K562 (cell line): ENCODE measurements around the gene SERPIND1.

Experiments
- EZH2 ChIP-seq: IDR thresholded peaks from 2 replicates; pipeline ENCODE4 v1.6.1; 2012; ENCODE audit warnings: low read depth, mild to moderate bottlenecking, inconsistent platforms, low read length, borderline replicate concordance
- GABPA ChIP-seq: fragments of 200-800 bp; sonication (Bioruptor generic); conservative IDR thresholded peaks from 2 replicates; pipeline ENCODE4 v1.6.1; 2016; ENCODE audit warnings: low read depth, missing genetic modification characterization, missing compliant biosample characterization
- GTF2F1 ChIP-seq: IDR thresholded peaks from 2 replicates; pipeline ENCODE4 v1.6.1; 2011; ENCODE audit warnings: low read depth, low read length, improper control_type of control experiment
- HMG20B ChIP-seq: fragments of 250-450 bp; sonication (Bioruptor Pico); IDR thresholded peaks from 2 replicates; pipeline ENCODE4 v1.5.0; 2021; ENCODE audit warnings: mild to moderate bottlenecking
- JUN ChIP-seq, 2 experiments: sonication (generic) in 1 of 2; formaldehyde crosslinking in 1 of 2; IDR thresholded peaks; 2 replicates each; pipeline versions ENCODE4 v1.6.1 to v1.8.0; 2012 to 2022; ENCODE audit warnings: borderline replicate concordance in 2 of 2, mild to moderate bottlenecking in 2 of 2, improper control_type of control experiment in 1 of 2, low read depth in 1 of 2, low read length in 1 of 2, missing genetic modification reagents in 1 of 2
- ZBTB8A ChIP-seq: fragments of 450-650 bp; IDR thresholded peaks from 2 replicates; pipeline ENCODE4 v1.6.1; 2018; ENCODE audit warnings: mild to moderate bottlenecking, moderate library complexity; ENCODE audit not compliant: partially characterized antibody
- TF ChIP-seq, protein P1 (sequence below): fragments of 200-800 bp; sonication (Bioruptor generic); IDR thresholded peaks from 2 replicates; pipeline ENCODE4 v1.6.1; 2016; ENCODE audit warnings: missing genetic modification characterization, missing compliant biosample characterization
- TF ChIP-seq, protein P2 (sequence below), 3 experiments: IDR thresholded peaks in 2 of 3; conservative IDR thresholded peaks in 1 of 3; 2 replicates each; pipeline ENCODE4 v1.5.1; 2011 to 2012; ENCODE audit warnings: low read length in 3 of 3, mild to moderate bottlenecking in 3 of 3, control low read depth in 2 of 3, improper control_type of control experiment in 1 of 3, inconsistent platforms in 1 of 3, low read depth in 1 of 3, mixed read lengths in 1 of 3, moderate library complexity in 1 of 3; ENCODE audit not compliant: insufficient read depth in 2 of 3
- TF ChIP-seq, protein P3 (sequence below): IDR thresholded peaks from 2 replicates; pipeline ENCODE4 v1.6.1; 2011; ENCODE audit warnings: borderline replicate concordance, low read depth, mild to moderate bottlenecking, moderate library complexity, low read length; ENCODE audit not compliant: insufficient read depth, poor library complexity, severe bottlenecking
- TF ChIP-seq, protein P4 (sequence below): conservative IDR thresholded peaks from 2 replicates; pipeline ENCODE4 v1.6.1; 2011; ENCODE audit warnings: low read depth, mild to moderate bottlenecking, low read length; ENCODE audit not compliant: control insufficient read depth

- TF ChIP-seq, protein P1, sequence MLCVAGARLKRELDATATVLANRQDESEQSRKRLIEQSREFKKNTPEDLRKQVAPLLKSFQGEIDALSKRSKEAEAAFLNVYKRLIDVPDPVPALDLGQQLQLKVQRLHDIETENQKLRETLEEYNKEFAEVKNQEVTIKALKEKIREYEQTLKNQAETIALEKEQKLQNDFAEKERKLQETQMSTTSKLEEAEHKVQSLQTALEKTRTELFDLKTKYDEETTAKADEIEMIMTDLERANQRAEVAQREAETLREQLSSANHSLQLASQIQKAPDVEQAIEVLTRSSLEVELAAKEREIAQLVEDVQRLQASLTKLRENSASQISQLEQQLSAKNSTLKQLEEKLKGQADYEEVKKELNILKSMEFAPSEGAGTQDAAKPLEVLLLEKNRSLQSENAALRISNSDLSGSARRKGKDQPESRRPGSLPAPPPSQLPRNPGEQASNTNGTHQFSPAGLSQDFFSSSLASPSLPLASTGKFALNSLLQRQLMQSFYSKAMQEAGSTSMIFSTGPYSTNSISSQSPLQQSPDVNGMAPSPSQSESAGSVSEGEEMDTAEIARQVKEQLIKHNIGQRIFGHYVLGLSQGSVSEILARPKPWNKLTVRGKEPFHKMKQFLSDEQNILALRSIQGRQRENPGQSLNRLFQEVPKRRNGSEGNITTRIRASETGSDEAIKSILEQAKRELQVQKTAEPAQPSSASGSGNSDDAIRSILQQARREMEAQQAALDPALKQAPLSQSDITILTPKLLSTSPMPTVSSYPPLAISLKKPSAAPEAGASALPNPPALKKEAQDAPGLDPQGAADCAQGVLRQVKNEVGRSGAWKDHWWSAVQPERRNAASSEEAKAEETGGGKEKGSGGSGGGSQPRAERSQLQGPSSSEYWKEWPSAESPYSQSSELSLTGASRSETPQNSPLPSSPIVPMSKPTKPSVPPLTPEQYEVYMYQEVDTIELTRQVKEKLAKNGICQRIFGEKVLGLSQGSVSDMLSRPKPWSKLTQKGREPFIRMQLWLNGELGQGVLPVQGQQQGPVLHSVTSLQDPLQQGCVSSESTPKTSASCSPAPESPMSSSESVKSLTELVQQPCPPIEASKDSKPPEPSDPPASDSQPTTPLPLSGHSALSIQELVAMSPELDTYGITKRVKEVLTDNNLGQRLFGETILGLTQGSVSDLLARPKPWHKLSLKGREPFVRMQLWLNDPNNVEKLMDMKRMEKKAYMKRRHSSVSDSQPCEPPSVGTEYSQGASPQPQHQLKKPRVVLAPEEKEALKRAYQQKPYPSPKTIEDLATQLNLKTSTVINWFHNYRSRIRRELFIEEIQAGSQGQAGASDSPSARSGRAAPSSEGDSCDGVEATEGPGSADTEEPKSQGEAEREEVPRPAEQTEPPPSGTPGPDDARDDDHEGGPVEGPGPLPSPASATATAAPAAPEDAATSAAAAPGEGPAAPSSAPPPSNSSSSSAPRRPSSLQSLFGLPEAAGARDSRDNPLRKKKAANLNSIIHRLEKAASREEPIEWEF (CRISPR knock-in tag), result no peak
- no peak for TF ChIP-seq EZH2
- TF ChIP-seq, protein P2, sequence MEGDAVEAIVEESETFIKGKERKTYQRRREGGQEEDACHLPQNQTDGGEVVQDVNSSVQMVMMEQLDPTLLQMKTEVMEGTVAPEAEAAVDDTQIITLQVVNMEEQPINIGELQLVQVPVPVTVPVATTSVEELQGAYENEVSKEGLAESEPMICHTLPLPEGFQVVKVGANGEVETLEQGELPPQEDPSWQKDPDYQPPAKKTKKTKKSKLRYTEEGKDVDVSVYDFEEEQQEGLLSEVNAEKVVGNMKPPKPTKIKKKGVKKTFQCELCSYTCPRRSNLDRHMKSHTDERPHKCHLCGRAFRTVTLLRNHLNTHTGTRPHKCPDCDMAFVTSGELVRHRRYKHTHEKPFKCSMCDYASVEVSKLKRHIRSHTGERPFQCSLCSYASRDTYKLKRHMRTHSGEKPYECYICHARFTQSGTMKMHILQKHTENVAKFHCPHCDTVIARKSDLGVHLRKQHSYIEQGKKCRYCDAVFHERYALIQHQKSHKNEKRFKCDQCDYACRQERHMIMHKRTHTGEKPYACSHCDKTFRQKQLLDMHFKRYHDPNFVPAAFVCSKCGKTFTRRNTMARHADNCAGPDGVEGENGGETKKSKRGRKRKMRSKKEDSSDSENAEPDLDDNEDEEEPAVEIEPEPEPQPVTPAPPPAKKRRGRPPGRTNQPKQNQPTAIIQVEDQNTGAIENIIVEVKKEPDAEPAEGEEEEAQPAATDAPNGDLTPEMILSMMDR (IDR thresholded peaks at IDR 0.05 in 2 of 3, conservative IDR thresholded peaks at IDR 0.05 in 1 of 3; ENCODE audit: insufficient read depth in 2 of 3, low read depth in 1 of 3, low read length in 3 of 3), result no peak
- no peak for TF ChIP-seq GABPA
- no peak for TF ChIP-seq GTF2F1
- TF ChIP-seq, protein P3, sequence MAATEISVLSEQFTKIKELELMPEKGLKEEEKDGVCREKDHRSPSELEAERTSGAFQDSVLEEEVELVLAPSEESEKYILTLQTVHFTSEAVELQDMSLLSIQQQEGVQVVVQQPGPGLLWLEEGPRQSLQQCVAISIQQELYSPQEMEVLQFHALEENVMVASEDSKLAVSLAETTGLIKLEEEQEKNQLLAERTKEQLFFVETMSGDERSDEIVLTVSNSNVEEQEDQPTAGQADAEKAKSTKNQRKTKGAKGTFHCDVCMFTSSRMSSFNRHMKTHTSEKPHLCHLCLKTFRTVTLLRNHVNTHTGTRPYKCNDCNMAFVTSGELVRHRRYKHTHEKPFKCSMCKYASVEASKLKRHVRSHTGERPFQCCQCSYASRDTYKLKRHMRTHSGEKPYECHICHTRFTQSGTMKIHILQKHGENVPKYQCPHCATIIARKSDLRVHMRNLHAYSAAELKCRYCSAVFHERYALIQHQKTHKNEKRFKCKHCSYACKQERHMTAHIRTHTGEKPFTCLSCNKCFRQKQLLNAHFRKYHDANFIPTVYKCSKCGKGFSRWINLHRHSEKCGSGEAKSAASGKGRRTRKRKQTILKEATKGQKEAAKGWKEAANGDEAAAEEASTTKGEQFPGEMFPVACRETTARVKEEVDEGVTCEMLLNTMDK, result no peak
- no peak for TF ChIP-seq JUN (IDR thresholded peaks at IDR 0.05; ENCODE audit: borderline replicate concordance, low read depth, low read length)
- TF ChIP-seq JUN (CRISPR knock-in tag; IDR thresholded peaks at IDR 0.05; ENCODE audit: borderline replicate concordance), result no peak
- no peak for TF ChIP-seq ZBTB8A
- TF ChIP-seq, protein P4, sequence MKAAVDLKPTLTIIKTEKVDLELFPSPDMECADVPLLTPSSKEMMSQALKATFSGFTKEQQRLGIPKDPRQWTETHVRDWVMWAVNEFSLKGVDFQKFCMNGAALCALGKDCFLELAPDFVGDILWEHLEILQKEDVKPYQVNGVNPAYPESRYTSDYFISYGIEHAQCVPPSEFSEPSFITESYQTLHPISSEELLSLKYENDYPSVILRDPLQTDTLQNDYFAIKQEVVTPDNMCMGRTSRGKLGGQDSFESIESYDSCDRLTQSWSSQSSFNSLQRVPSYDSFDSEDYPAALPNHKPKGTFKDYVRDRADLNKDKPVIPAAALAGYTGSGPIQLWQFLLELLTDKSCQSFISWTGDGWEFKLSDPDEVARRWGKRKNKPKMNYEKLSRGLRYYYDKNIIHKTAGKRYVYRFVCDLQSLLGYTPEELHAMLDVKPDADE, result no peak
- TF ChIP-seq HMG20B (CRISPR knock-in tag), result no peak
These were observed 25.1 kb downstream of the SERPIND1 start for GRCh38 chr22:20798974-20799373.
